ENCODE results near the gene RPL22. TPM values are rescaled to one million over a fixed set of nuclear protein-coding genes. Genes with fewer than 3 reads are reported as not detected.

RPL22 gene
- total and polyA plus RNA-seq, 8 donors: 186 to 378 (median 234) TPM

DNA sequence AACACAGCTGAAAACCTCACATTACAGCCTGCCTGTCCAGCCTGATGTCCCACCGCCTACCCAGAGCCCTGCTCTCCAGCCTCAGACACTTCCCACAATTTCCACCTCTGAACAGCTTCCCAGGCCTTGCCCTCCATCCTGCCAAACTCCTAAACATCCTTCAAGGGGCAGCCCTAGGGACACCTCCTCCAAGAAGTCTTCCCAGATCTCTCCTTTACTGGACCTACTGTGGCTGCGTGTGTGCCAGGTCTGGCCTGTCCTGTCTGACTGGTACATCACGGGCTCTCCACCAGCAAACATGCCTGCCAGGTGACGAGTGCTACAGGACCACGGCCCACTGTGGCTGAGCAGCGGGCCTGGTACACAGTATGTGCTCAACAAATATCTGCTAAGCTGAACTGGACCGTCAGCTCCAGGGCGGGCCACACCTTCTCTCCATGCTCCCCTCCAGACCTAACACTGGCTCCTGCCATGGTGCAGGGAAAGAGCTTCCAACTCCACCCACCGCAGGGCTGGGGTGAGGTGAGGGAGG lies 48.0 kb downstream of the RPL22 start:
- ATAC-seq: no peak
- no peak overlapping the region for H3K4me3 ChIP-seq
- no peaks in the 10 kb centered on the region for H3K4me1 ChIP-seq
- no peaks in the 10 kb centered on the region for H3K9me3 ChIP-seq
- peaks cover 0 to 3% (median 0%) of the 10 kb centered on the region in 4 donors for H3K27me3 ChIP-seq
- TF ChIP-seq, protein P1, sequence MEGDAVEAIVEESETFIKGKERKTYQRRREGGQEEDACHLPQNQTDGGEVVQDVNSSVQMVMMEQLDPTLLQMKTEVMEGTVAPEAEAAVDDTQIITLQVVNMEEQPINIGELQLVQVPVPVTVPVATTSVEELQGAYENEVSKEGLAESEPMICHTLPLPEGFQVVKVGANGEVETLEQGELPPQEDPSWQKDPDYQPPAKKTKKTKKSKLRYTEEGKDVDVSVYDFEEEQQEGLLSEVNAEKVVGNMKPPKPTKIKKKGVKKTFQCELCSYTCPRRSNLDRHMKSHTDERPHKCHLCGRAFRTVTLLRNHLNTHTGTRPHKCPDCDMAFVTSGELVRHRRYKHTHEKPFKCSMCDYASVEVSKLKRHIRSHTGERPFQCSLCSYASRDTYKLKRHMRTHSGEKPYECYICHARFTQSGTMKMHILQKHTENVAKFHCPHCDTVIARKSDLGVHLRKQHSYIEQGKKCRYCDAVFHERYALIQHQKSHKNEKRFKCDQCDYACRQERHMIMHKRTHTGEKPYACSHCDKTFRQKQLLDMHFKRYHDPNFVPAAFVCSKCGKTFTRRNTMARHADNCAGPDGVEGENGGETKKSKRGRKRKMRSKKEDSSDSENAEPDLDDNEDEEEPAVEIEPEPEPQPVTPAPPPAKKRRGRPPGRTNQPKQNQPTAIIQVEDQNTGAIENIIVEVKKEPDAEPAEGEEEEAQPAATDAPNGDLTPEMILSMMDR (IDR thresholded peaks at IDR 0.05): no peak
- no peak for FAIRE-seq
- no peaks in the 10 kb centered on the region for H3K36me3 ChIP-seq
- 74 to 85% methylated on average over 9 of the region's 9 CpGs for WGBS, 2 donors
- intact Hi-C loops (cut with DNase I): no loop called here
- H3K27ac ChIP-seq: no peak overlapping the region
- DNase-seq: no peak

DNA sequence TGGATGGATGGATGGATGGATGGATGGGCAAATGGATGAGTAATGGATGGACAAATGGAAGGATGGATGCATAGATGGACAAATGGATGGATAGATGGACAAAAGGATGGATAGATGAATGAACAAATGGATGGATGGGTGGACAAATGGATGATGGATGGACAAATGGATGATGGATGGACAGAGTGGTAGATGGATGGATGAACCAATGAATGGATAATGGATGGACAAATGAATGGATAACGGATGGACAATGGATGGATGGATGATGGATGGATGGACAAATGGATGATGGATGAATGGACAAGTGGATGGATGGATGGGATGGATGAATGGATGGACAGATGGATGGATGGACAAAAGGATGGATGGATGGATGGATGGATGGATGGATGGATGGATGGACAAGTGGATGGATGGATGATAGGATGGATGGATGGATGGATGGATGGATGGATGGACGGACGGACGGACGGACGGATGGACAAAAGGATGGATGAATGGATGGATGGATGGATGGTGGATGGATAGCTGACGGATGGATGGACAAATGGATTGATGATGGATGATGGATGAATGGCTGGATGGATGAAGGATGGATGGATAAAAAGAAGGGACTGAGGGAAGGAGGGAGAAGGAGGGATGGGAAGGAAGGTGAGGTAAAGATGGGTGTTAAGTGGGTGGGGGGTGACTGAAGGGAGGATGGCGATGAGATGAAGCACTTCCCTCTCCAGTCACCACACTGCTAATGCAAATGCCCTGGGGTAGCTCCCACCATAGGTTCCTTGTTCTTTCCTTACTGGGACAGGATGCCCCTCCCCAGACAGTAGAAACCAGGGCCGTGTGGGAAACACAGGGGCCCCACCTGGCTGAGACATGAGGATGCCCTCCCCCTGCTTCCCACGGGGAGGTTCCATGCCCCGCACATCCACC lies 49.1 kb downstream of the RPL22 start:
- Histone ChIP-seq H3K9me3 (no peaks in the 10 kb centered on the region), H3K4me3 (no peak overlapping the region), H3K4me1 (no peaks in the 10 kb centered on the region), H3K36me3 (no peaks in the 10 kb centered on the region), H3K27ac (no peak overlapping the region), H3K27me3 (peaks cover 0 to 3% (median 0%) of the 10 kb centered on the region in 4 donors)
- FAIRE-seq: no peak
- intact Hi-C loops (cut with DNase I): no loop called here
- peak in 1 of 6 donors; percentile 37 for DNase-seq
- TF ChIP-seq, protein P1 (IDR thresholded peaks at IDR 0.05): no peak
- WGBS, 2 donors: 69 to 78% methylated on average over 10 to 11 of the region's 11 CpGs
- no peak for ATAC-seq

DNA sequence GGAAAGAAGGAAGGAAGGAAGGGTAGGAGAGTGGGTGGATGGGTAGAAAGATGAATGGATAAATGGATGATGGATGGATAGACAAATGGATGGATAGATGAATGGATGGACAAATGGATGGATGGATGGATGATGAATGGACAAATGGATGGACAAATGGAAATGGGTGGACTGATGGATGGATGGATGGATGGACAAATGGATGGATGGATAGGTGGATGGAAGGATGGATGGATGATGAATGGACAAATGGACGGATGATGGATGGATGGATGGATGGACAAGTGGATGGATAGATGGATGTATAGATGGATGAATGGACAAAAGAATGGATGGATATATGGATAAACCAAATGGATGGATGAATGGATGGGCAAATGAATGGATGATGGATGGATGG lies 49.8 kb downstream of the RPL22 start:
- WGBS, 2 donors: 75 to 91% methylated on average over 1 of the region's 1 CpG

DNA sequence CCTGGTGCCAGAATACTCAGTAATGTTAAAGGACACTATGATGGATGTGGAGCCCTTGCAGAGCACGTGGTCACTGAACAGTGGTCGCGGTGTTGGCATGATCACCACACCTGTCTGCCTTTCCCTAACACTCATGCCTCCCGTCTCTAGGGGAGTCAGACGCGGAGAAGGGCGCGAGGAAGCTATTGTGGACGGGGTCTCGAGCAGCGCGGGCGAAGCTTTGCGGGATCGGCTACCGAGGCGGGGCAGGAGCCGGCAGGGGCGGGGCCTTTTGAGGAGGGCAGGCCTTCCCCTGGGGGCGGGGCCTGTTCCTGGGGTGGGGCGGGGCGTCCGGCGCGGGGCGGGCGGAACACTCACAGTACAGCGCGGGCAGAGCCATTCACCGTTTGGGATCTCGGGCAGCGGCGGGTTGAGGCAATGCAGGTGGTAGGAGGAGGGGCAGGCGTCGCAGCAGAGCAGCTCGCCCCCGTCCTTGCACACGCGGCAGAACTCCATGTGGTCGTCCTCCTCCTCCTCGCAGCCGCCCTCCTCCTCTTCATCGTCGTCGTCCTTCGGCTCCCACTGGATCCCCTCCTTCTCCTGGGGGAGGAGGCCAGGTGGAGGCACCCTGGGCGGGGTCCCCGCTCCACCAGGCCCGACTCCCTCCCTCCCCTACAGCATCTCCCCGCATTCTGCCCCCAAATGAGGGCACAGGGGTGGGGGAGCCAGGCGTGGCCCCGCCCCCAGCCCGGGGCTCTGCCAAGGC lies 50.7 kb downstream of the RPL22 start:
- peak; percentile 85 to 99 (median 91) for ATAC-seq
- H3K4me1 ChIP-seq: no peaks in the 10 kb centered on the region
- TF ChIP-seq, protein P1 (IDR thresholded peaks at IDR 0.05): no peak

More for the DNA sequence above, 49.8 kb downstream of the RPL22 start:
- Histone ChIP-seq H3K4me1 (no peaks in the 10 kb centered on the region), H3K27ac (no peak overlapping the region), H3K36me3 (no peaks in the 10 kb centered on the region), H3K9me3 (no peaks in the 10 kb centered on the region), H3K4me3 (no peak overlapping the region), H3K27me3 (peaks cover 0 to 3% (median 0%) of the 10 kb centered on the region in 4 donors)
- no peak for DNase-seq
- ATAC-seq: no peak
- intact Hi-C loops (cut with DNase I): no loop called here
- TF ChIP-seq, protein P1 (IDR thresholded peaks at IDR 0.05): no peak
- no peak for FAIRE-seq

More for the DNA sequence above, 50.7 kb downstream of the RPL22 start:
- peaks cover 0 to 3% (median 0%) of the 10 kb centered on the region in 4 donors for H3K27me3 ChIP-seq
- H3K36me3 ChIP-seq: no peaks in the 10 kb centered on the region
- DNase-seq: peak; percentile 35 to 86 (median 58)
- FAIRE-seq: no peak
- peak overlapping the region in 1 of 4 donors; percentile 22 for H3K4me3 ChIP-seq
- H3K27ac ChIP-seq: no peak overlapping the region
- no peaks in the 10 kb centered on the region for H3K9me3 ChIP-seq
- 2 to 4% methylated on average over 38 to 53 of the region's 53 CpGs for WGBS, 2 donors
- intact Hi-C loops (cut with DNase I): no loop called here

Measured in pancreas (tissue), 10 donors.